ENCODE data around the gene CYP3A5.

DNA sequence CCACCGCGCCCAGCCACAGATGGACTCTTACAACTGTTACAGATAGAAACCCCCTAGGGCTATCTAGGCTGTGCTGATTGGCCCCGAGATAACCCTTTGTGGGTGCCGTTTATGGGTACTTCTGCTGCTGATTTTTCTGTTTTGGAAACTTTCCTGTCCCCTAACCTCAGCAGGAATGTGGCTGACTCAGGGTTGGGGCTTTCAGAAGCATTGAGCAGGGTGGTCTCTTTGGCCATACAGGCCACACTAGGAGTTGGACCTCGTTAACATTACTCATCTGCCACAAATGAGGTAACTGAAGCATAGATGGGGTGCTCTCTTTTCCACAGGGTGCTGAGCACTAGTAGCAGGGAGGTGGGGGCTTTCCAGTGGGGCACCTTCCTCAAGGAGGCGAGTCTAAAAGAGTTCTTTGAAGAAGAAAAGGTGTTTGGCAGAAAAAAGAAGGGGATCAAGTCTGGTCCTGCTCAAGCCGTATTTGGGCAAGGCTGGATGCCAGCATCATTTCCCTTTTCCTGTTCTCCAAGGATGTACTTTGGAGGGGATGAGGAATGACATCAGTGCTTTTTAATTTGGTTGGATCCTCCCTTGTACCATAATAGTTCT is 56.6 kb downstream of the CYP3A5 start:
- TF ChIP-seq GATA2 (IDR thresholded peaks at IDR 0.05; ENCODE audit: low read depth, low read length) = no peak
- TF ChIP-seq GATA3 (IDR thresholded peaks at IDR 0.05; ENCODE audit: low read depth, low read length) = no peak
